Hypothalamus (tissue), 51 donors: ENCODE measurements around the gene SOX13.
"Not testable (repeated sequence)": the region's sequence is repeated elsewhere in the genome, so short reads cannot be mapped to it uniquely, and the experiment has no call there.

Source experiments
- DNase-seq, 51 donors: peaks; one replicate each; lab custom pipeline; 2025; lab: John Stamatoyannopoulos, UW

The SOX13 gene

DNA sequence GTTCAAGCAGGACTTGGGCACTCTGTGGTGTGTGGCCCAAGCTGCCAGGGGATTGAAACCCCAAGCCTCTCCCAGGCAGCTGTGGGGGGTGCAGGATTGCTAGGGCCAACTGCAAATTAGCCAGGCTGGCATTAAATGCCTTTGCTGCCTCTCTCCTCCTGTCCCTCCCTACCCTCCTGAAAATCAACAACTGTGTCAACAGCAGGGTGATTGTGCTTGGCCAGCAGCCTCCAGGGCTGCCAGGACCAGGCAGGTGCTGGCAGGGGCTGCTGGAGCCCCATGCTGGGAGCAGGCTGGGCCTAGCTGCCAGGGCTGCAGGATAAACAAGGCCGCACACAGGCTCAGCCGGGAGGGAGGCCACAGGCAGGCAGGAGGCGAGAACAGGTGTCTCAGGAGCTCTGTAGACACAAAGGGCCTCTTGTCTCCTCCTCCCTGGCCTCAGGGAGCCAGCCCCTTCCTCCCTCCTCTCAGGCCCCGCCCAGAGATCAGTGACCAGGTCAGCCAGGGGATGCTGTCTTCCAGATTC is 11.4 kb downstream of the SOX13 start:
- peak in 32 of 51 donors; percentile 20 to 88 (median 58) for DNase-seq

- DNase-seq, result no peak
Observed at GRCh38 chr1:204085876-204086275, 13.0 kb downstream of the SOX13 start.

GRCh38 chr1:204087181-204087892 is 14.4 kb downstream of the SOX13 start:
- DNase-seq, result no peak

DNA sequence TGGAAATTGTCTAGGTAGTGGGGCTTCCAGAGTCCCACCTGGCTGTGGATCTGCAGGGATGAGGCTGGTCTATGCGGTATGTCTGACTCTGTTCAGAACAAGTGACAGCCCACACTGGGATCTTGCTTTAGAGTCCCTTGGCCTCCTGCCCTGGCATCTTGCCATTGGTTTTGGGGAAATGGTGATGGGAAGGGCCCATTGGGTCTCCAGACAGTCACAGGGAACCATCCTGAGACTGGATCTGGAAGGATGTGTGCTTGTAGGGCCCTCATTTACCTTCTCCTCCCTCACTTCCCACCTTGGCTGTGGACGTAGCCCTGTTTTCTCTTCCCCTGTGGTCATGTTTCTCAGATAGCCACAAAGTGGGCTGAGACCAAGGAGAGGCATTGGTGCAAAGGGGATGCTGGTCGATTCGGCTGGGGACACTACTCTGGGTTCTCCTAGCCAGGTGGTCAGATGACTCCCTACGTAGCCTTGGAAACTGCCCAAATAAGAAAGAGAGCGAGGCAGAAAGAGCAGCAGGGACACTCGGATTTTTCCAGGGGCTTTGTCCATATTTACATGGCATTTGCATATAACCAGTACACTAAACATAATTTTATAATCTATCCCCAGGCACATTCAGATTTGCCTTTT is 15.1 kb downstream of the SOX13 start:
- DNase-seq, result peak in 10 of 51 donors; percentile 14 to 42 (median 31)

GRCh38 chr1:204088596-204088995 is 15.7 kb downstream of the SOX13 start:
- no peak for DNase-seq

DNA sequence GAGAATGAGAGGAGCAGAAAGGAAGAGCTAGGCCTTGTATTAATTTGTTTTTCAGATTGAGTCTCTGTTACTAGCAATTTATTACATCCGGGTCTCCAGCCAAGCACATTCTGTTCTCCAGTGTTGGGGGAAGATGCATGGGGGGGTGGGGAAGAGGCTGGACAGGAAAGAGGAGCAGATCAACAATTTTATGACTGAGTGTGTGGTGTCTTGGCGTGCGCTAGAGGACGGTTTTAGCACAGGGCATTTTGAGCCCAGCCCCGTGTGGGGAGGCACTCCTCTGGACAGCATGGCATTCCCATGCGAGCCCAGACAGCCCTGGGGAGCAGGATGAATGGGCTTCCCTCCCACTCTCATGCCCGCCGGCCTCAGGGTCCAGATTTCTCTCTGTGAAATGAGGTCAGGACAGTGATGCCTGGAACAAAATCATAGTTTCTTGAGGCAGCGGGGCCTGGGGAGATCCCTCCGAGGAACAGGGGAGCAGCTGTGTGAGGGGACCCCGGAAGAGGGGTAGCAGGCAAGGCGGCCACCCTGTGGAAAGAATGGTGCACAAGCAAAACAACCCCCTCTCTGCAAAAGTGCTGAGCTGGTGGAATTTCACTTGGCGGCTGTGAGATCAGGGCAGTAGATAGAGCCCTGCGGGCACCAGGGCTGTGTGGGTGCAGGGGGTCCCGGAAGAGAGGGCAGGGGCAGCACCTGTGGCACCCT is 16.3 kb downstream of the SOX13 start:
- peak in 13 of 51 donors; percentile 19 to 54 (median 27) for DNase-seq

DNA sequence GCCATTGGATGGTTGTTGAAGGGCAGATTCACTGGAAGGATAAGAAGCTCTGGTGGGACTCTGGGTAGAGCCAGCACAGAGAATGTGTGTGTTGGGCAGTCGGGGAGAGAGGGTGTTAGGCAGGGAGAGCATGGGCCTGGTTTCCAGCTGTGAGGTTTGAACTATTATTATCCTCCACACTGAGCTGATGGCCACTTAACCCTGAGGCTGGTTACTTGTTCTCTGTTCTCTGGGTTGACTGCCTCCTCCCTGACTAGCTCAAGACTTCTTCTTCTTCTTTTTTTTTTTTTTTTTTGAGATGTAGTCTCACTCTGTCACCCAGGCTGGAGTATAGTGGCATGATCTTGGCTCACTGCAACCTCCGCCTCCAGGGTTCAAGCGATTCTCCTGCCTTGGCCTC is 17.2 kb downstream of the SOX13 start:
- DNase-seq, result not testable (repeated sequence)

DNA sequence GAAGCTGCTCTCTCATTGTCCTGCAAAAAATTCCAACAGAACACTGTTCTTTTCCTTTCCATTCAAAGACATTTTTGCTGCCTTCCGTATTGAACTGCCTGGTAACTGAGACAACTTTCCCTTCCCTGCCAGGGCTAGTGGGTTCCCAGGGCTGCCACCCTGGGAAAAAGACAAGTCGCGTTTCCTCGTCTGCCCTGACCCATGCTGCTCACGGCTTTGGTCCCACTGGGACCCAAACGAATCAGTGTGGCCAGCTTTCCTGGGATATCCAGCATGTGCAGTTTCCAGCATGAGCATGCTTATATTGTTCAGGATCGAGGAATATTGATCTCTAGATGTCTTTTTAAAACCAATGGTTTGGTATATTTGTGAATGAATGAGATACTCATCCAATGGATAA is 18.2 kb downstream of the SOX13 start:
- no peak for DNase-seq

GRCh38 chr1:204091787-204092312 is 18.9 kb downstream of the SOX13 start:
- no peak for DNase-seq

DNA sequence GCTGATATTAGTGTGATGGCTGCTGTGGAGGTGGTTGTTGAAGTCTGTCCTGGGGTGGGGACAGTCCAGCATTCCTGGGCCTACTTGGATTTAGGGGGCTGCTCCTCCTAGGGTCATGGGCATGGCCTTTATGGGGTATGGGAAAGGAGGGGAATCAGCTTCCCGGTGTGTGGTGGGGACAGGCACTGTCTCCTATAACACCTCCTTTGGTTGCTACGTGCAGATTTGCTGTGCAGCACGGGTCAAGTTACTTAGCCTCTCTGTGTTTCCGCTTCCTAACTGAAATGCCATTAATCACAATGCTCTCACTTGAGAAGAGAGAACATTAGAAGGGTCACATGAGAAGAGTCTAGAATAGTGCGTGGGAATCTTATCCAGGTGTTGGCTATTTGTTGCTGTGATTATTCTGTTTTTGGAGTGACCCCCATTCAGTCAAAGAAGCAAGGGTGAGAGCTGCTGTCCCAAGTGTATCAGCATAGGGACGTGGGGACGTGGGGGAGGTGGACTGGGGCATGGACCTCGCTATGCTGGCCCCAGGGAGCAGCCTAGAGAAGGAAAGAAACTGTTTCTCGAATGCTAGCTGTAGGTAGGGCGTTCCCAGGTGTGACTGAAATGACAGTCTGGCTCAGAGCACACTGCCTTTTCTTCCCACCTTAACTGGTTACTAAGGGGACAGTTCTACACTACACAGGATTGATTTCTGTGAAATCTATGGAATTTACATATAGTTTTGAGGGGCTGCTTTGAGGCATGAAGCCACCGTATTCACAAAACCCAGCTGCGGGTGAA is 19.9 kb downstream of the SOX13 start:
- DNase-seq, result no peak

DNA sequence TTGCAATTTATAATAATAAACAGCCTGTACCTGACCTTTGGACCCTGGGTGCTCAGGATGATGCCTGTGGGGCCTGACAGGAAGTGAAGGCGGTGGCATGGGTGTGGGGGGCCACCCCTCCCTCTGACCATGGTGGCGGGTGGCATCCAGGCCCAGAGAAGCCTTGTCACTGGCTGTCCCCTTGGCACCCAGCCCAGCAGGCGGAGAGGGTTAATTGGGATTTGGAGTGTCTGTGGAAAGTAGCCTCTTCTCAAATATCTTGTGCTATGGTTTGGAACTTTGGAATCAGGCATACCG is 20.5 kb downstream of the SOX13 start:
- no peak for DNase-seq

GRCh38 chr1:204093781-204094180 is 20.9 kb downstream of the SOX13 start:
- no peak for DNase-seq

GRCh38 chr1:204094313-204094729 is 21.4 kb downstream of the SOX13 start:
- DNase-seq, result no peak

DNA sequence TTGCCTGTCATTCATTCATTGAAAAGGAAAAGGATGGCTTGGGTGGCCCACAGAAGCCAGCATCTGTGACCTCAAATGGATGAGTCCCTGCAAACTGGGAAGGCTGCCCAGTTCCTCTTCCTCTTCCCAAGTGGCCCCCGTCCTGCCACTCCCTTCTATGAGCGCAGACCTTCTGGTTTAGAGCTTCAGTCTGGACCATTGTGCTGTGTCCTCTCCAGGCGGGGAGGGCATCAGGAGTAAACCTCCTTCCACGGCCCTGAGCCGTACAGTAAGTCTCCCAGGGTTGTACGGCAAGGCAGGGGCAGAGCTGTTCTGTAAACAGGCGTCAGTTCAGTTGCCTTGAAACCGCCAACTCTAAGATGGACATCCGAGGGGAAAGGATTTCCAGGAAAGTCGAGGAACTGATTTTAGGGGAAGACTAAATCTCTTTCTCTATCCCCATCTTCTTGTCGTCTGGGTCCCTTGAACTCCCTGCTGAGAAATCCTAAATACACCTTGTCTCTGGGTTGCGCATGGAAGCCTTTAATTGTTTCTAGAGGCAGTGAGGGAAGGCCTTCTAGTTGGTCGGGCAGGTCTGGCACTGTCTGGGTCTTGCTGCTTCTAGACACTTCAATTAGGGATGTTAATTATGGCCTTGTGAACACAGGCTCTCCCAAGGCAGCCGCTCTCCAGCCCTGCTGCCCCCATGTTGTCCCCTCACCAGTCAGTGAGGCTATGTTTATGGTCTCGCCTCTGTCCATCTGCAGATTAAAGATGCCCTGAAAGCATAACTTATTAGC is 22.1 kb downstream of the SOX13 start:
- DNase-seq, result peak in 2 of 51 donors; percentile 17 to 19

- DNase-seq, result no peak
Observed at GRCh38 chr1:204096931-204097330, 24.0 kb downstream of the SOX13 start.

- no peak for DNase-seq
Observed at GRCh38 chr1:204098683-204099082, 25.8 kb downstream of the SOX13 start.

- DNase-seq, result not testable (repeated sequence)
Observed at GRCh38 chr1:204099754-204100153, 26.8 kb downstream of the SOX13 start.

- no peak for DNase-seq
Observed at GRCh38 chr1:204102029-204102611, 29.2 kb downstream of the SOX13 start.

GRCh38 chr1:204102739-204103430 is 30.0 kb downstream of the SOX13 start:
- DNase-seq, result no peak
